ENCODE data around the gene NDUFAF8.

Gene NDUFAF8

DNA sequence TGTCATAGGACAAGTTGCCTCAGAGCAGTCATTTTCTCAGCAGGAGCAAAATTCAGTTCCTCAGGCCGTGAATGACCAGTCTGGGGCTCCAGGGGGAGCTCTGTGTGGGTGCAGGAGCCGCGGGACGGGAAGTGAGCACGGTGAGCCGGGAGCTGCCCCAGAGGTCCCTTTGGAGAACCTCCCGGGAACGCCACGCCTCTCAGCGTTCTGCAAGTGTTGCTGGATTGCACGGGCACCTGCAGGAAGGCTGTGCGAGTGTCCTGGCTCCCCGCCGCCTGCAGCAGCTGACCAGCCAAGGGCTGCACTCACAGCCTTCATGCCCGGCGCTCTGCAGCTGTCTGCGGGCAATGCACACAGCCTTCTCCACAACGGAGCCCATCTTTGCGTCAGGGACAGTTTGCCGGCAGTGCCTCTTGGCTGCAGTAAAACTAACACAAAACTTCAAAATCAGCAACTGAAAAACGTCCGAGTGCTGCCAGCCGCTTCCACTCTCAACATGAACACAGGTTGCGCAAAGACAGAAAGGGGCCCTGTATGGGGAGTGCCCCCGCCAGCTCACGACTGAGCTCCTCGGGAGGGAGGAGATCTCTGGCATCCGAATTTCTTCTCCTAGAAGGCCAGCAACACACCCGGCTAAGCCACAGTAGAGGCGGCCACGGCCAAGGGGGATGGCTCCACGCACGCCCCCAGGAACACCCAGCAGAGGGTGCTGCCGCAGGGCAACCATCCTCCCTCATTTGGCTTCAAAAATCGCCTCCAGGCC is 16.0 kb downstream of the NDUFAF8 start:
- no peak for DNase-seq

DNA sequence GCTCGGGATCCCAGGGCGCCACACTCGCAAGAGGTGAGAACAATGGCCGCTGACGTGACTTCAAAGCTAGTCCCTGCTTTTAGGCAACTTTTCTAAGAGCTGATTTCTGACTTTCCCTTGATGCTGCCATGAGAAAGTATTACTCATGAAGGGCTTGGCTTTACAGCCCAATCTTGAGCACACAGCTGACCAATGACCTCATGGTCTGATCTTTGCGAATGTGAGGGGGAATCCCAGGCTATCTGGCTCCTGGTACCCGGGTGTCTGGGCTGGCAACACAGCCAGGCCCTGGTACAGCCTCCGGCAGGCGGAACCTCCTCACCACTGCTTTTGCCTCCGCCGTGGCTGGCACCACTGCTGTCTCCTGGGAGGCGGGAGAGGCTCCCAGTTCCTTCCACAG is 17.5 kb downstream of the NDUFAF8 start:
- no peak for DNase-seq

- no peak for DNase-seq
These were observed 18.4 kb downstream of the NDUFAF8 start for GRCh38 chr17:81257533-81257932.

DNA sequence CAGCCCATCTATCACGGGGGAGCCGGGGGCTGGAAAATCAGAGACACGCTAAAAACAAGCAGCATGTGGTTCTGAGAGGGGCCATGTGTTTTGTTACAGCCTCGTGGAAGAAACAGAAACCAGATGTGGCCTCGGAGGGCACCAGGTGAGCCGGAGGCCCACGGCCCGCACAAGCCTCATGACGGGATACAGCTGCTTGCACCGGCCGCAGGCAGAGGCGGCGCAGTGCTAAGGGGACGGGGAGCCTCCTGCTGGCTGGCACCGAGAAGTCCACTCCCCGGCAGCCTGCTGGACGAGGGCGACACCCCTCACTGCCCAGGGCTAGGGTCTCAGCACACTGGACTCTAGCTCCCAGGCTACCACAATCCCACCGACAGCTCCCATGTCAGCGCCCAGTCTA is 19.2 kb downstream of the NDUFAF8 start:
- no peak for DNase-seq

DNA sequence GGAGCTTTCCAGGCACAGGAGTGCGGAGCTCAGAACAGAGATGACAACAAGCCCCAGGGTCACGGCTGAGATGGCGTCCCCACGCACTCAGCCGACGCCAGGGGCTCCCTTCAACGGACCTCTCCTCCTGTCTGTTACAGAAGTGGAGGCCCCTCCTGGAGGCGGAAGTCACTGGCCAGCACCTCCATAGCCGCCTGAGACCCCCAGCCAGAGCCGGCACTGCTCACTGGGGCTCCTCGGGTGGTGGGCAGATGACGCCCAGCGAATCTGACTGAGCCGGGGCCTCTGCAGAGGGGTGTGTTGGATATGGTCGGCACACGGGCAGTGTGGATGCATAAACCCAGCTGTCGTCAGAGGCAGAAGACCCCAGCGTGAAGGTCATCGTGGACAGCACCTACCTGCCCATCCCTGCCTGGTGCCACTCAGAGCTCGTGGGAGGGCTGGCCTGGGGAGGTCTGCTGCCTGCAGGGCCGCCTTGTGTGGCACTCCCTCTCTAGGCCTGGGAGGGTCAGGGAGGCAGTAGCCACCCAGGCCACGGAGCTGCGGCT is 20.0 kb downstream of the NDUFAF8 start:
- DNase-seq = no peak

GRCh38 chr17:81260171-81260570 is 21.1 kb downstream of the NDUFAF8 start:
- DNase-seq = no peak

DNA sequence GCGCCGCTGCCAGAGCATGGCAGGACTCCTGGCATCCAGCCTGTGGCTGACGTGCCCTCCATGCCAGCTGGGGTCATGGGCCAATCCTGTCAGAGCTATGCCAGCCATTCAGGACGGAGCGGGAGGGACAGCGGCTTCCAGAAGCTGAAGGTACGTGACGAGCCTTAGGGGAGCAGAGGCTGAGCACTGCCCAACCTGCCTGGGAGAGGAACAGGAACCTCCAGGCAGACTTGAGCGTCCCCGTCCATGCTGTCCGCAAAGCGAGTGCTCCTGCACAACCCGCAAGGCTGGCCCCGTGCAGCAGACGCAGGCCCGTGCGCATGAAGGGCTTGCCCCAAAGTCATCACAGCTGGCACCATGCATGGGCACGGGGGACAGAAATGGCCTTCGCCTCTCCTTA is 21.5 kb downstream of the NDUFAF8 start:
- DNase-seq = no peak

DNA sequence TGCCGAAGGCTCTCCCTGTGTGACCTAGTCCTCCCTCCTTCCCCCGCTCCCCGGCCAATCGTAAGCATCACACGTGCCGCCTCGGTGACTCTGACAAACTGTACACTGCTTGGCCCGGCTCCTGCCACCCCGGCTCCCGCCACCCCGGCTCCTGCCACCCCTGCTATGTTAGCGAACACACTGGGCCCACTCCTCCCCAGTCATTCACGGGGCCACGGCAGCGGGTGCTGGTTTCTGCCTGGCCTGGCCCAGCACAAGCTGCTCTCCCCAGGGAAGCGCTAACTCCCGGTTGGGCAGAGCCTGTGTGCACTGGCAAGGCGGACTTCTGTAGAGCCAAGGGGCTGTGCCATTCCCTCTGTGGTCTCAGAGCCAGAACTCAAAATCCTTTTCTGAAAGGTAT is 22.0 kb downstream of the NDUFAF8 start:
- no peak for DNase-seq

- no peak for DNase-seq
These were observed 22.6 kb downstream of the NDUFAF8 start for GRCh38 chr17:81261582-81262336.

GRCh38 chr17:81263371-81264181 is 24.5 kb downstream of the NDUFAF8 start:
- DNase-seq = no peak

DNA sequence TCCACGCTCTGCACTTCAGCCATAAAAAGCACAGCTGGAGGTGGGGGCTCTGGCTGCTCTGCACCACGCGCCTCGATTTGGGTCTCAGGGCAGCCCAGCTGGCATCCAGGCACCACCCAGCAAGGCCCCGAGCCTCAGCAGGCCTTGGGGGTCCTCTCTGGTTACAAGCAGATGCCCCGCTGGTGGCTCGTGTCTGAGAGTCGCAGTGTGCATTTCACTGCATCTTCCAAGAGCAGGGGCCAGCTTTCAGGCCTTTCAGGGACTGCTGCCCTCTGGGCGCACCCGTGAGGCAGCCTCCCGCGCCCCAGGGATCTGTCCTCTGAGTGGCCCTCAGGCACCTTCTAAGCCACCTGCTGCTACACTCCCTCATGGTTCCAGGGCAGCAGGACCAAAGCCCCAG is 25.5 kb downstream of the NDUFAF8 start:
- no peak for DNase-seq

DNA sequence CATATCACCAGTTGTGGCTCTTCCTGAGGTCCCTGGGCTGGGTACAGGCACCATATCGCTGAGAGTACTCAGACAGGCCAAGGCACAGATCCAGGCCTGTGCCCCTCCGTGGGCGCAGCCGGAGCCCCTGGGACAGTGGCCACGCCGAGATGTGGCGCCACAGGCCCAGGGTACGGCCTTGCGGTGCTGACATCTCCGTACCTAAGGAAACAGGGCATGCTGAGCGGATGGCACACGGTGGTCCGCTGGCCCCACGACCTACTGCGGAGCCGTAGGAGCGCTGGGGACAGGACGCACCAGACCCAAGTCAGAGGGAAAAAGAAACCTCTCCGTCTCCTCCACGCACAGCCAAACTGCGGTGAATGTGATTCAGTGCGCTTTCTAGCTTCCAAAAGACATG is 26.5 kb downstream of the NDUFAF8 start:
- DNase-seq = no peak

- no peak for DNase-seq
These were observed 28.4 kb downstream of the NDUFAF8 start for GRCh38 chr17:81267390-81268067.

- no peak for DNase-seq
These were observed 31.2 kb downstream of the NDUFAF8 start for GRCh38 chr17:81270279-81270678.

DNA sequence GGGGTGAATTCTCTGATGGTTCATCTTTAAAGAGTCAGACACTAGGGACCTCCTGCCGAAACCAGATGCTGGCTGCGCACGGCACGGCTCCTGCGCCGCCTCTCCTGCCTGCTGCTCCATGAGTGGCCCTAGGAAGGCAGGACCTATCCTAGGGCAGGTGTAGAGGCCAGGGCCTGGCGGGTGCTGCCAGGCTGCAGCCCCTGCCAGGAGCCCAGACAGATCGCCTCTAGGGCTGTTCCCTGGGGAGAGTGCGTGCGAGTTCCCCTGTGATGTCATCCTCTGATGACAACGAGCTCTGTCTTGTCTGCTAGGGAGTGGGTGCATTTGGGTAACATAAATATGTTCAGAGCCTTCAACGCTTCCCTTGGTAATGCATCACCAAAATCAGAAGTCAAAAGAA is 32.1 kb downstream of the NDUFAF8 start:
- DNase-seq = no peak

DNA sequence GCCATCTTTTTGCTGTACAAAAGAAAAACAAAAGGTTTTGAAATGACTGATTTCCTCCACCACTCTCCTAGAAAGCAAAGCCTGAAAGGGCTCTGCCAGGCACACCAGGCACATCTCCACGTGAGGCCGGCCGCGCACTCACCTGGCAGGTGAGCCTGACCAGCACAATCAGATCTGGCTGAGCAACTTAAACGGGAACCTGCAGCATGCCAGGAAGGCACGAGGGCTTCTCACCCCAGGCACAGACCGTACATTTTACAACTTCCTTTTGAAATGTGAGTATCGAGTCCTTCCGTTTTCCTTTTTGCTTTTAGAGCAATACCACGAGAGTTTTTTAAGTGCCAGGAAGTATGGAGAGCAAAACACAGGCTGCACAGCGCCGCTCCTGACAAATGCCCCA is 33.5 kb downstream of the NDUFAF8 start:
- DNase-seq = no peak

DNA sequence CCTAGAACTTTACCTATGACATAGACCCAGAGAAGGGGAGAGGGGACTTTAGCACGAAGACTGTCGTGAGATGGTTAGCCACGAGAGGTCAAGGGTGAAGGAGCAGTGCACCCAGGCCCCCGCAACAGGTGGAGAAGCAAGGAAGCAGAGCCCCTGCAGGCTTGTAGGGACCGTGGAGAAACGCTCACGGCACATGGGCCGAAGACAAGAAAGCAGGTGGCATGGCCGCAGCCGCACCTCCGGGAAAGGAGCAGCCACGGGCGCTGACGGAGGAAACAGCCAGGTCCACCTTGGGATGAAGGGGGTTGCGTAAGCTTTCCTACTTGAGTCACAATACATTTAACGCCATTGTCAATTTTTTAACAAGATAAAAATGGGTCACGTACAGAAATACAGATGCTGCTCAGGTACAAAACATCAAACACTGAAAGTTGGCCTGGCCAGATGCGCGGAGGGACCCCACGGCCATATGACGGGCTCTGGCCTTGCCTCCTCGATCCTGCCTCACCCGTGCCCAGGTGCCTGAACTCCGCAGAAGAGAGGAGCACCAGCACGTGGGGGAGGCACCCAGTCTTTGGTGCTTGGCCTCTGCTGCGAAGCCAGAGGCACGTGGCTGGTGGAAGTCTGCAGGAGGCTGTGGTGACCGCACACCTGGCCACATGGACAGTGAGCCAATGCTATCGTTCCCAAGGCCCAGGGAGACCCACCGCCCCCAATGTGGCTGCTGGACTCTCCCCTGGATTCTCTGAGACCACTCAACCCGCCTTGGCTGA is 34.8 kb downstream of the NDUFAF8 start:
- DNase-seq = no peak

DNA sequence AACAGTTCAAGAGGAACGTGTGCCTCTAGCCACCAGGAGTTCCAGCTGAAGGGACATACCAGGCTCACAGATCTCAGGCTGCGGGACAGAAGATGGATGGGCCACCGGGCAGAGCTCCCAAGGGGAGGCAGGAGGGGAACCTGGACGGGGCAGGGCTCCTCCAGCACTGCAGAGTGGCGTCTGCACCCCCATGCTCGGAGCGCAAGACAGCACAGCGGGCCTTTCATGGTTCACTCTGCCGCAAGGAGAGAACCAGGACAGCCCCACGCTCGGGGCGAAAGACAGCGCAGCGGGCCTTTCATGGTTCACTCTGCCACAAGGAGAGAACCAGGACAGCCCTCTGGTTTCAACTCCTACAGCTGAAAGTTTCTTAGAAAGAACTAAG is 35.3 kb downstream of the NDUFAF8 start:
- no peak for DNase-seq

- no peak for DNase-seq
These were observed 37.7 kb downstream of the NDUFAF8 start for GRCh38 chr17:81276781-81277180.

DNA sequence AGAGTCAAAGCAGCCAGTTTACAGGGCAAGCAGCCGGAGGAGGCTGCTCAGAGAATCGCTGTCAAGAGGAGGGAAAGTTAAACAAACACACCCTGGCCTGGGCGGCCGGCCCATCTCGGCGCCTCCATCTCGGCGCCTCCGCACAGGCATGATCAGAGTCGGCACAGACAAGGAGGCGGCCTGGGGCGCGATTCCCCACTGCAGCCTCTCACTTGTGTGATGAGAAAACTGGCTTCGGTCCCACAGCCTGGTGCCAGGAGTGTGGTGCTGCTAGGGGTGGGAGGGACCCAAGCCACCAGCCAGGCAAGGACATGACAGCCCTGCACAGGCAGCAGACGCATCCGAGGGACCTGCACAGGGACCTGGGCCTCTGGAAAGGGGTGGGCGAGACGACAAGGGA is 38.3 kb downstream of the NDUFAF8 start:
- DNase-seq = peak; percentile 76

GRCh38 chr17:81277946-81278693 is 39.0 kb downstream of the NDUFAF8 start:
- DNase-seq = no peak
